ENCODE data around the gene CLIP4.

The CLIP4 gene

GRCh38 chr2:29209551-29209950 is 94.3 kb downstream of the CLIP4 start:
- DNase-seq: no peak
- no peaks in the 10 kb centered on the region for H3K27me3 ChIP-seq (ENCODE audit: insufficient read depth, low read depth, severe bottlenecking)
- H3K36me3 ChIP-seq: no peaks in the 10 kb centered on the region
- no peak for TF ChIP-seq CTCF (IDR thresholded peaks at IDR 0.05; ENCODE audit: low read depth, low read length)
- H3K27ac ChIP-seq: no peak overlapping the region
- H3K4me3 ChIP-seq (ENCODE audit: low read depth, low read length): no peak overlapping the region
- no peaks in the 10 kb centered on the region for H3K9me3 ChIP-seq (ENCODE audit: severe bottlenecking)

GRCh38 chr2:29212009-29212408 is 96.8 kb downstream of the CLIP4 start:
- no peaks in the 10 kb centered on the region for H3K9me3 ChIP-seq (ENCODE audit: severe bottlenecking)
- no peak overlapping the region for H3K4me3 ChIP-seq (ENCODE audit: low read depth, low read length)
- 0 out of 2 replicates have a peak, but pooled peaks have one; percentile 7 for TF ChIP-seq CTCF (IDR thresholded peaks at IDR 0.05; ENCODE audit: low read depth, low read length)
- H3K27ac ChIP-seq: no peak overlapping the region
- no peaks in the 10 kb centered on the region for H3K27me3 ChIP-seq (ENCODE audit: insufficient read depth, low read depth, severe bottlenecking)
- no peaks in the 10 kb centered on the region for H3K36me3 ChIP-seq
- no peak for DNase-seq

GRCh38 chr2:29213888-29214291 is 98.7 kb downstream of the CLIP4 start:
- TF ChIP-seq CTCF (IDR thresholded peaks at IDR 0.05; ENCODE audit: low read depth, low read length): no peak
- no peaks in the 10 kb centered on the region for H3K36me3 ChIP-seq
- DNase-seq: no peak
- H3K27me3 ChIP-seq (ENCODE audit: insufficient read depth, low read depth, severe bottlenecking): no peaks in the 10 kb centered on the region
- no peak overlapping the region for H3K4me3 ChIP-seq (ENCODE audit: low read depth, low read length)
- H3K27ac ChIP-seq: no peak overlapping the region
- no peaks in the 10 kb centered on the region for H3K9me3 ChIP-seq (ENCODE audit: severe bottlenecking)

GRCh38 chr2:29215073-29215472 is 99.9 kb downstream of the CLIP4 start:
- Histone ChIP-seq H3K36me3 (no peaks in the 10 kb centered on the region), H3K27me3 (ENCODE audit: insufficient read depth, low read depth, severe bottlenecking) (no peaks in the 10 kb centered on the region), H3K4me3 (ENCODE audit: low read depth, low read length) (no peak overlapping the region), H3K9me3 (ENCODE audit: severe bottlenecking) (no peaks in the 10 kb centered on the region), H3K27ac (no peak overlapping the region)
- DNase-seq: no peak
- no peak for TF ChIP-seq CTCF (IDR thresholded peaks at IDR 0.05; ENCODE audit: low read depth, low read length)

- DNase-seq: peak; percentile 89
- no peaks in the 10 kb centered on the region for H3K36me3 ChIP-seq
- peak overlapping the region; percentile 37 for H3K27ac ChIP-seq
- no peak overlapping the region for H3K4me3 ChIP-seq (ENCODE audit: low read depth, low read length)
- peak; percentile 52; the same call in 1 of the 2 replicates for TF ChIP-seq CTCF (IDR thresholded peaks at IDR 0.05; ENCODE audit: low read depth, low read length)
- no peaks in the 10 kb centered on the region for H3K27me3 ChIP-seq (ENCODE audit: insufficient read depth, low read depth, severe bottlenecking)
- H3K9me3 ChIP-seq (ENCODE audit: severe bottlenecking): no peaks in the 10 kb centered on the region
These were observed 100.8 kb downstream of the CLIP4 start for GRCh38 chr2:29215739-29216608.

- DNase-seq: no peak
- Histone ChIP-seq H3K27me3 (ENCODE audit: insufficient read depth, low read depth, severe bottlenecking) (no peaks in the 10 kb centered on the region), H3K36me3 (no peaks in the 10 kb centered on the region), H3K27ac (peak overlapping the region; percentile 37), H3K4me3 (ENCODE audit: low read depth, low read length) (no peak overlapping the region), H3K9me3 (ENCODE audit: severe bottlenecking) (no peaks in the 10 kb centered on the region)
- no peak for TF ChIP-seq CTCF (IDR thresholded peaks at IDR 0.05; ENCODE audit: low read depth, low read length)
These were observed 101.3 kb downstream of the CLIP4 start for GRCh38 chr2:29216609-29216909.
